Activated CD8-positive, alpha-beta memory T cell treated with anti-CD3 and anti-CD28 coated beads for 24 hours (primary cell): ENCODE measurements around the gene FBXW5.

Experiments used
- DNase-seq: peaks from one replicate; pipeline ENCODE4 v3.0.0-alpha.2; 2020

FBXW5 gene, protein sequence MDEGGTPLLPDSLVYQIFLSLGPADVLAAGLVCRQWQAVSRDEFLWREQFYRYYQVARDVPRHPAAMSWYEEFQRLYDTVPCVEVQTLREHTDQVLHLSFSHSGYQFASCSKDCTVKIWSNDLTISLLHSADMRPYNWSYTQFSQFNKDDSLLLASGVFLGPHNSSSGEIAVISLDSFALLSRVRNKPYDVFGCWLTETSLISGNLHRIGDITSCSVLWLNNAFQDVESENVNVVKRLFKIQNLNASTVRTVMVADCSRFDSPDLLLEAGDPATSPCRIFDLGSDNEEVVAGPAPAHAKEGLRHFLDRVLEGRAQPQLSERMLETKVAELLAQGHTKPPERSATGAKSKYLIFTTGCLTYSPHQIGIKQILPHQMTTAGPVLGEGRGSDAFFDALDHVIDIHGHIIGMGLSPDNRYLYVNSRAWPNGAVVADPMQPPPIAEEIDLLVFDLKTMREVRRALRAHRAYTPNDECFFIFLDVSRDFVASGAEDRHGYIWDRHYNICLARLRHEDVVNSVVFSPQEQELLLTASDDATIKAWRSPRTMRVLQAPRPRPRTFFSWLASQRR

DNA sequence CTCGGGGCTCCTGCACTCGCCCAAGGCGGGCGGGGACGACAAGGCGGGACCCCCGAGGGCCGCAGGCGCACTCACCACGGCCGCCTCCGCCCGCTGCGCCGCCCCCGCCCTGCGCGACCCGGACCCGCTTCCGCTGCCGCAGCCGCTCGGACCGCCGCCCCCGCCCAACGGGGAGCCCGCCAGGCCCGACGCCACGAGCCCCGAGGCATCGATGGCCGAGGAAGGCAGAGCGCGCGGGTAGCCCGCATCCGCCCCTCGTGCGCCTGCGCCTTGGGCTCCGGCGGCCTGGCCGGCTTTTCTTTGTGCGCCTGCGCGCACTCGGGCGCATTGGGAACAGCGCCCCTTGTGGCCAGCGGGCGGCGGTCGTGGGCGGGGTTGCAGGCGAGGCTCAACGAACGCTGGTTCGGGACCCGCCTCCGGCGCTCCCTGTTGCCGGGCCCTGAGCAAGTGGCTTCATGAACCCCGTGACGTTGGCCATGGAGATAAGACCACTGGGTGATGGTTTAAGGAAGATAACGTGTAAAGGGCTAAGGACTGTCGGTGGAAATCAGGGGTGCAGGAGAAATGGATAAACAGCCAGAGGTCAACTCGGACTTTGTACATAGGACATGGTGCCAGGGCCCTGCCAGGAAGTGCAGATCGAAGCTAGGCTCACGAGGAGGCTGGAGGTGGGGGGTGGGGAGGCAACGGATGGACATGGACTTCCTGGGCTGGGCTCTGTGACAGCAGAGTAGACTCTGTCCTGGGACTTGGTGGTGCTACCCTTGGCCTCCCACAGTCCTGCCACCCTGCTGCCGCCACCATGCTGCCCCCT lies at the start of gene FBXW5, which contains the start of gene C8G:
TSS of gene FBXW5 (minus strand) at position 220 of the 814 bp plus-strand sequence. CDS start 655 bp downstream, outside the sequence.
TSS of gene C8G (plus strand) at position 725 of the 814 bp plus-strand sequence. CDS start at position 803, 78 bp downstream.
- peak; percentile 99 for DNase-seq

GRCh38 chr9:136992819-136993369 lies 48.4 kb upstream of the FBXW5 start:
- no peak for DNase-seq

DNA sequence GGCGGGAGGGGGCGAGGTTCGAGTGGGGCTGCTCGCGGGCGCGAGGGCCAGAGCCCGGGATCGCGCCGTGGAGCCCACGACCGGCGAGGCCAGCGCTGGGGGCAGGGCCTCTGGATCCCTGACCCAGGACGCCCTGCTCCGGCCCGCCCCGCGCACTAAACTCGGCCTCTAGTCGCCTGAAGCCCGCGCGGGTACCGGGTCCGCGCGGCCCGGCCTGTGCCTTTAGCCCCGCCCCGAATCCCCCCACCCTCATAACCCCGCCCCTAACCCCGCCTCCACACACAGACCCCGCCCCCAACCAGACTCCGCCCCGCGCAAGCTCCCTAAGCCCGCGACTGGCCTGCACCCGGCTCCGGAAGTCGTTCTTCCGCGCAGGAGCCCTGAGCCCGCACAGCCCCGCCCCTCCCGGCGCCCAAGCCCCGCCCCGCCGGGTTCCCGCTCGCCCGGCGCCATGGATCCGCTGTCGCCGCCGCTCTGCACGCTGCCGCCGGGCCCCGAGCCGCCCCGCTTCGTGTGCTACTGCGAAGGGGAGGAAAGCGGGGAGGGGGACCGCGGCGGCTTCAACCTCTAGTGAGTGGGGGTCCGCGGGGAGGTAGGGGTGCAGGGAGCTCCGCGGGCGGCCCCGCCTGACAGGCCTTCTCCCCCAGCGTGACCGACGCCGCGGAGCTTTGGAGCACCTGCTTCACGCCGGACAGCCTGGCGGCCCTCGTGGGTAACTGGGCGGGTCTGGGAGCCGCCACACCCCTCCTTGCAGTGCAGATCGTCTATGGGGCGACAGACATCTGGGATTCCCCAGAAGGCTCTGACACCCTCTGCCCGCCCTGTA lies 47.7 kb upstream of the FBXW5 start, which contains the start of gene PAXX:
TSS of gene PAXX (plus strand) at position 430 of the 826 bp plus-strand sequence. CDS start at position 452, 22 bp downstream.
- peak; percentile 98 for DNase-seq

DNA sequence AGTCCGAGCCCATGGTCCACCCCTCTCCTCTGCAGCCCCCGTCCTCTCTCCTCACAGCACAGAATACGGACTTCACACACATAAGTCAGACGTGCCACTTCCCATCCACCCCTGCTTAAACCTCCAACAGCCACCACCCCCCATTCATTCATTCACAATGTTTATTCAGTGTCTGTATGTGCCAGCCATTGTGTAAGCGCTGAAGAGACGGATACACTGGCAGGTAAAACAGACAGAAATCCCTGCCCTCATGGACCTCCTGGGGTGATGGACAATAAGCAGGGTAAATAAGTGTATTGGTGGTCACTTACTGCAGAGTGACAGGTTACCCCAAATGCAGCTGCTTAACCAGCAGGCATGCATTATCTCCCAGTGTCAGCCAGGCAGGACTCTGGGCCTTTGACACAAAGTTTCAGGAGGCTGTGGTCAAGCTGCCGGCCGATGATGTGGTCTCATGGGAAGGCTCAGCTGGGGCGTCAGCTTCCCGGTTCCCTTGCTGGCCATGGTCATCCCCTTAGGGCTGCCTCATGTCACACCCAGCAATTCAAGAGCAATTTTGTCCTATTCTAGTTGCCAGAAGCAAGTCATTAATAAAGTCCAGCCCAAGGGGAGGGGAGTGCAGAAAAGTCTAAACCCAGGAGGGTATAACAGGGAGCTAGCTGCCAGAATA lies 45.8 kb upstream of the FBXW5 start:
- no peak for DNase-seq

DNA sequence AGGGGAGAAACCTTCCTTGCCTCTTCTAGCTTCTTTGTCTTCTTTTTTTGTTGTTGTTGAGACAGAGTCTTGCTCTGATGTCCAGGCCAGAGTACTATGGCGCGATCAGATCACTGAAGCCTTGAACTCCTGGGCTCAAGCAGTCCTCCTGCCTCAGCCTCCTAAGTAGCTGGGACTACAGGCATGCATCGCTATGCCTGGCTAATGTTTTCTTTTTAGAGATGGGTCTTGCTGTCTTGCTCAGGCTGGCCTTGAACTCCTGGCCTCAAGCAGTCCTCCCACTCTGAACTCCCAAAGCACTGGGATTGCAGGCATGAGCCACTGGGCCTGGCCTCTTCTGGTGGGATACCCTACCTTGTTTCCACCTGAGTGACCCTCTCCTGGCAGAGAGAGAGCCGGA lies 44.3 kb upstream of the FBXW5 start:
- no peak for DNase-seq

DNA sequence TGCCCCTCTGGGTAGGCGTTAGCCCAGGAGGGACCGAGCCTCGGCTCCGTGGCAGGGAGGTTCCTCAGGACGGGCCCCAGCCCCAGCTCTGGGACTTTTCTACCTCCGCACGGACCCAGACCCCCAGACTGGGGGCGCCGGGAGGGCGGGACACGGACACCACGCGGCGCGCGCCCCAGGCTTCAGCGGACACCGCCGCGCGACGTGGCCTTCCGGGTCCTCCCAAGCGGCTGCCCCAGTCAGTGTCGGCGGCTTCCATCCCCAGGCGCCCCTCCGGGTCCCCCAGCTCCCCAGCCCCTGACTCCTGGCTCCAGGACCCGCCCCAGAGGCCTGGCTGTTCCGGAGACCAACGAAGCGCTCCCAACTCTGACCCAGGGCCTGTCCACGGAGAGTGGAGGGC lies 41.3 kb upstream of the FBXW5 start:
- no peak for DNase-seq

- no peak for DNase-seq
Observed at GRCh38 chr9:136985027-136985602, 40.6 kb upstream of the FBXW5 start.

GRCh38 chr9:136984464-136985026 lies 40.0 kb upstream of the FBXW5 start:
- no peak for DNase-seq

DNA sequence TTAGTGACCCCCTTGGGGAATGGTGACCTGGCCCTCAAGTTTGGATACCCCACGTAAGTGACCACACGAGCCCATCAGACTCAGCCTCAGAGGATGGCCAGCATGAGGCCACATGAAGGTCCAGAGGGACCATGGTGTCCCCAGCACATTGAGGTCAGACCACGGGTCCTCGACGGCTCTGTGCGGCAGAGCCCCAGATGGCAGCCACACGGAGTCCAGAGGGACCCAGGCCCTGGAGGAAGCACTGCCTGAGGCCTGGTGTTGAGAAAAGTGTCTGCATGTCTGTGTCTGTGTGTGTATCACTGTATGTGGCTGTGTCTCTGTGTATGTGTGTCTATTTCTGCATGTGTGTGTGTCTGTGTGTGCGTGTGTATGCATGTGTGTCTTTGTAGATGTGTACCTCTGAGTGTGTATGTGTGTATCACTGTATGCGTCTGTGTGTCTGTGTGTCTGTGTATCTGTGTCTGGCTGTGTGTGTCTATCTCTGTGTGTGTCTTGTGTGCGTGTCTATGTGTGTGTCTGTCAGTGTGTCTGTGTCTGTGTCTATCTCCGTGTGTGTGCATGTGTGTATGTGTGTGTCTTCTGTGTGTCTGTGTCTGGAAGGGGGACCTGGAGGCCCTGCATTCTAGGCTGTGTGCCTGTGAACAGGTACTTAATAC lies 39.2 kb upstream of the FBXW5 start:
- DNase-seq = no peak

DNA sequence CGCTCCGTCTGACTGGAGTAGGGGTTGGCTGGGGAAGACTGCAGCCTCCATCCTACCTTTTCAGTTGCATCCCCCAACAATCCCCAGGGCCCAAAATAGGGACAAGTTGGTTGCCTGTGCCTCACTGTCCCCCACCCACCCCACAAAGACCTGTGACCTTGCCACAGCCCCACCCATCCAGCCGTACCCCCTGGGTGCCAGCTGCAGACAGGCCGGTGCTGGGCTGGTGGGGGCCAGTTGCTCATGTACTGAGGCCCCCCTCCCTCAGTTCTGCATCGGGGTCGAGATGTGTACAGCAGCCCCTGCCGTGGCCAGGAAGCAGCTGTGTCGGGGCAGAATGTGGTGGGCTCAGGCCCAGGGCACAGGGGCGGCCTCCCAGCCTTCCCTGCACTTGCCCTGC lies 38.6 kb upstream of the FBXW5 start:
- DNase-seq = no peak

GRCh38 chr9:136982232-136983051 lies 37.9 kb upstream of the FBXW5 start, which contains the start of gene LCNL1:
Gene LCNL1, plus strand, starts transcription at chr9:136982993. Its CDS starts 594 bp downstream, at chr9:136983587.
- DNase-seq = no peak

DNA sequence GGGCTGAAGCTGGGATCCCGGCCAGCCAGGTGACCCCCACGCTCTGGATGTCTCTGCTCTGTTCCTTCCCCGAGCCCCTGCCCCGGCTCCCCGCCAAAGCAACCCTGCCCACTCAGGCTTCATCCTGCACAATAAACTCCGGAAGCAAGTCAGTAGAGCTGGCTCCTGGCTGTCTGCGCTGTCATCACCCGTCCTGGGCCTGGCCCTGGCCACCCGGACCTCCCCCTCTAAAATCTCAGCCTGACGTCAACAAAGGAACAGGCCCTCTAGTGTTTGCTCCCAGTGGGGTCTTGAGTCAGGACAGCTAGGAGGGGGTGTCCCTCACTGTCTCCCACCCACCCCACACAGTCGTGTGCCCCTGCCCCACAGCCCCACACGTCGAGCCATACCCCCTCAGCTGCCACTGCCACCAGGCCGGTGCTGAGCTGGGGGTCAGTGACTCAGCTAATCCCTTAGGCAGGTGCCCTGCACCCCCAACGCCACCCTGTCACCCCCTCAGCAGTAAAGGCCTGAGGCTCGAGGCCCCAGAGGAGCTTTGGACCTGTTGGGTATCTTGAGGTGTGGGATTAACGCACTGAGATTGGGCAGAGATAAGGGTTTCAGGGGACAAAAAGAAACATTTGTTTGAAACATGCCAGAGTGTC lies 37.2 kb upstream of the FBXW5 start:
- no peak for DNase-seq

- DNase-seq = no peak
Observed at GRCh38 chr9:136980669-136981478, 36.3 kb upstream of the FBXW5 start.

GRCh38 chr9:136979769-136980587 lies 35.4 kb upstream of the FBXW5 start:
- no peak for DNase-seq

- no peak for DNase-seq
Observed at GRCh38 chr9:136978865-136979544, 34.5 kb upstream of the FBXW5 start.
